Body of pancreas (tissue), 4 donors: Measurements from ENCODE around the gene RMRP.

Experiments
- CTCF ChIP-seq, 7 experiments: fragments of 450-650 bp in 4 of 7; fragments of 200-600 bp in 3 of 7; sonication (generic) in 3 of 7; IDR thresholded peaks; one replicate each; pipeline ENCODE4 v1.5.1; 2016 to 2019; ENCODE audit warnings: antibody characterized with exemption in 7 of 7
- POLR2A ChIP-seq, 3 donors: fragments of 450-650 bp; IDR thresholded peaks; one replicate each; pipeline ENCODE4 v1.6.1; 2016; ENCODE audit warnings: antibody characterized with exemption in 3 of 3, mild to moderate bottlenecking in 2 of 3

- TF ChIP-seq CTCF (IDR thresholded peaks at IDR 0.05) (no peak), POLR2A (IDR thresholded peaks at IDR 0.05) (no peak)
Measured at GRCh38 chr9:35627575-35627974, 30.2 kb downstream of the RMRP start.
